Airway epithelial cell (primary cell): Measurements from ENCODE around the gene FBLN5. TPM values are rescaled to one million over a fixed set of nuclear protein-coding genes. Genes with fewer than 3 reads are reported as not detected.

Experiments used
- total RNA-seq: library from RNA; depleted of rRNA; stranded (reverse); fragments of >200 nt; gene quantifications from 2 replicates; pipeline ENCODE4 v1.2.3, GENCODE V29; 2015

FBLN5 gene, protein sequence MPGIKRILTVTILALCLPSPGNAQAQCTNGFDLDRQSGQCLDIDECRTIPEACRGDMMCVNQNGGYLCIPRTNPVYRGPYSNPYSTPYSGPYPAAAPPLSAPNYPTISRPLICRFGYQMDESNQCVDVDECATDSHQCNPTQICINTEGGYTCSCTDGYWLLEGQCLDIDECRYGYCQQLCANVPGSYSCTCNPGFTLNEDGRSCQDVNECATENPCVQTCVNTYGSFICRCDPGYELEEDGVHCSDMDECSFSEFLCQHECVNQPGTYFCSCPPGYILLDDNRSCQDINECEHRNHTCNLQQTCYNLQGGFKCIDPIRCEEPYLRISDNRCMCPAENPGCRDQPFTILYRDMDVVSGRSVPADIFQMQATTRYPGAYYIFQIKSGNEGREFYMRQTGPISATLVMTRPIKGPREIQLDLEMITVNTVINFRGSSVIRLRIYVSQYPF
- total RNA-seq, result 1.9 and 2.8 TPM in 2 replicates

DNA sequence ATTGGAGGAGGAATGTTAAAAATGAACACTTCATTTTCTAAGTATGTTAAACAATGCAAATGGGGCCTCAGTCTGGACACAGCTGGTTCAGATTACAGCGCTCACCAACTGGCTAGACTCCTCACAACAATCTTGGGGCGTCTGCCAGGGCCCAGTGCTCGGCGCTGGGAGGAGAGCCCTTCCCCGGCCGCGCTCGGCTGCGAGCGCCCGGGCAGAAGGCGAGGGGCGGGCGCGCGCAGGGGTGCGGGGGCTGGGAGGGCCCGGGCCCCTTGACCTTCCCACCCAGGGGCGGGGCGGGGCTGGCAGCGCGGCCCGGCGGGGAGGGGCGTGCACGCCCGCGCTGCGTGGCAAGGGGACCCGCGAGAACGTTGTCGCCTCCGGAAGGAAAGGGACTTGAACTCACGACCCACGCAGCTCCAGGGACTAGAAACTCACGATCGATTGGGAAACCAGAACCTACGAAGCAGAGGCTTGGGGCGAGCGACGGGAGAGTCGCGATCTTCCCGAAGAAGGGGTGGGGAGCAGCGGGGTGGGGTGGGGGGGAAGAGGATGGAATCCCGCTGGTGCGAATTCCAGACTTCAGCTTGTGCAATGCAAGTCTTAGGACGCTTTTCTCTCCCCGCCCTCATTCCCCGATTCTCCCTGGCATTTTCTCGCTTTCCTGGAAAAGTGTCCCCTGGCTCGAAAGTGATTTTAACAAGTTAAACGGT is at the start of gene FBLN5:
FBLN5 (minus strand) TSS at position 220 of the 710 bp plus-strand sequence. CDS start 465 bp downstream, outside the sequence.

DNA sequence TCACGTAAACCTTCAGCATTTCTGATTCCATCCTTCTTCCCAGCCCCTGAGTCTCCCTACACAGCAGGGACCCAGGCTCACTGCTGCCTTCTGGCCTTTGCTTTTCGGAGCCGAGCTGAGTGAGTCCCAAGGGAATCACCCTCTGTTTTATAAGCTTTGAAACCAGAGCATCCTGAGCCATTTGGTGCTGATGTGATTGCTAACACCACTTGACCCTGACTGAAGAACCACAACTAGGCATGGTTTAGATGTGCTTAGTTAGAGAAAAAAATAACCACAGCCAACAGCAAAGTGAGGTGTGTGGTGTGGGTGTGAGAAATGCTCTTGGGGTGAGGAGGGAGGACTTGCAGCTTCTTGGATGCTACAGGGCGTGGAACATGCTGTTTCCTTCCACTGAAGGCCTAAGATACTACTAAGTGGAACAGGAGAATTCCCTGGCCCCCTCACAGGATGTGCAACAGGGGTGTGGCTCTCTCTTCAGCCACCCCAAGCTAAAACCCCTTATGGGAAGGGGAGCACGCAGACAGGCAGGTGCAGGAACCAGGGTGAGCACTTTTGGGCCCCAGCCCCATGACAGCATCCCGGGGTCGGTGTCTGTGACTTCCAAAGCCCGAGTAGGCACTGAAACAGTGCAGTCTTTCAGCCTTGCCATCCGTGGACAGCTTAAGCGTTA is 80.0 kb downstream of the FBLN5 start, which contains the start of gene TC2N:
TC2N (minus strand) TSS at position 221 of the 673 bp plus-strand sequence. CDS start 53,767 bp downstream, outside the sequence.

Other genes with a start within 250 kb of the FBLN5 start
- gene CATSPERB, start 215.6 kb downstream of the FBLN5 start, total RNA-seq, result 0.42 and 1.6 TPM in 2 replicates
- 20.7 and 24.5 TPM in 2 replicates for gene TC2N, start 80.2 kb downstream of the FBLN5 start, total RNA-seq
- 8.4 and 11.9 TPM in 2 replicates for gene TRIP11, start 92.4 kb upstream of the FBLN5 start, total RNA-seq
- gene ATXN3, start 158.9 kb upstream of the FBLN5 start, total RNA-seq, result 12.8 and 51.0 TPM in 2 replicates
- 255 and 487 TPM in 2 replicates for gene NDUFB1, start 174.0 kb upstream of the FBLN5 start, total RNA-seq
- 30.8 and 35.5 TPM in 2 replicates for gene CPSF2, start 174.3 kb upstream of the FBLN5 start, total RNA-seq